ENCODE measurements around the gene MGLL. TPM values are rescaled to one million over a fixed set of nuclear protein-coding genes. Genes with fewer than 3 reads are reported as not detected.
"Not testable (repeated sequence)": the region's sequence is repeated elsewhere in the genome, so short reads cannot be mapped to it uniquely, and the experiment has no call there.

The MGLL gene
- total RNA-seq, 2 experiments from 2014 or later = 1.5 to 1.7 TPM

DNA sequence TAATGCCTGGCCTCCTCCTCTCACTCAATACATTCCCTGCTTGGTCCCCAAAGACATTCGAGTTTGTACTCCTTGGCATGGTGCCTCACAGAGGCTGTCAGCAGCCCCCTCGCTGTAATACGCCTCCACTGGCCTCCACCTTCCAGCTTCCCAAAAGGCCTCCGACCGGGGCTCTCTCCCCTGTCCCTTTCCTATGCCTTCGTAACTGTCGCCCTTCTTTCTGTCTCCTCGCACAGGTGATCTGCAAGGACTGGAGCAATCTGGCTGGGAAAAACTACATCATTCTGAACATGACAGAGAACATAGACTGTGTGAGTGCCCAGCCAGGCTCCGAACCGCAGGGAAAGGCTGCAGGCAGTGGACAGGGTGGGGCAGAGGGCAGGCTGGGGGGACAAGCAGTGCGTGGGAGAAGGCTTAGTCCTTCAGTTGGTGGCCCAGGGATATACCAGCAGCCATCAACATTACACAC, 160.3 kb downstream of the MGLL start:
- Mint-ChIP-seq H3K36me3 (ENCODE audit: low read depth) (no peaks in the 10 kb centered on the region), H3K9me3 (no peaks in the 10 kb centered on the region), H3K27ac (no peak overlapping the region), H3K27me3 (peaks cover 4% of the 10 kb centered on the region), H3K4me3 (no peak overlapping the region), H3K4me1 (no peaks in the 10 kb centered on the region)
- ChIA-PET CTCF (interaction anchor here (1.0 to 1.4 kb wide), 2 partner anchors 9 to 87 kb away, joined by 3 to 4 read pairs; no protein-coding TSS in a partner anchor), POLR2A (interaction anchor here (3.3 kb wide), 1 partner anchor 9 kb away, joined by 16 read pairs; no protein-coding TSS in a partner anchor)
- peak; percentile 3 for DNase-seq

DNA sequence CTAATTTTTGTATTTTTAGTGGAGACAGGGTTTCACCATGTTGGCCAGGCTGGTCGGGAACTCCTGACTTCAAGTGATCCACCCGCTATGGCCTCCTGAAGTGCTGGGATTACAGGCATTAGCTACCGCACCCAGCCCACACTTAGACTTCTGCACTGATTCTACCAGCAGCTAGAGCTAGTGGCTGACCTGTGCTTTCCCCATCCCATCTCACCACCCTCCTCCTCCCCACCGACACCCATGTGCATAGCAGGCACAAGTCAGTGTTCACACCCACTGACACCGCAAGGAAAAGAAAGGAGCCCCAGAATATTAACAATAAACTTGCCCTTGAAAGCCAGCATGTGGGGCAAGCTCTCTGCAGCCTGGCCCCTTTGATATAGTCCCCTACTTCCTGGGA, 160.7 kb downstream of the MGLL start:
- DNase-seq = no peak
- CTCF ChIA-PET = interaction anchor here (1.4 kb wide), 1 partner anchor 87 kb away, joined by 4 read pairs; no protein-coding TSS in a partner anchor
- Mint-ChIP-seq H3K27me3 (peaks cover 4% of the 10 kb centered on the region), H3K4me1 (no peaks in the 10 kb centered on the region), H3K36me3 (ENCODE audit: low read depth) (no peaks in the 10 kb centered on the region), H3K4me3 (no peak overlapping the region), H3K27ac (no peak overlapping the region), H3K9me3 (no peaks in the 10 kb centered on the region)
- POLR2A ChIA-PET = interaction anchor here (3.3 kb wide), 1 partner anchor 10 kb away, joined by 16 read pairs; no protein-coding TSS in a partner anchor

DNA sequence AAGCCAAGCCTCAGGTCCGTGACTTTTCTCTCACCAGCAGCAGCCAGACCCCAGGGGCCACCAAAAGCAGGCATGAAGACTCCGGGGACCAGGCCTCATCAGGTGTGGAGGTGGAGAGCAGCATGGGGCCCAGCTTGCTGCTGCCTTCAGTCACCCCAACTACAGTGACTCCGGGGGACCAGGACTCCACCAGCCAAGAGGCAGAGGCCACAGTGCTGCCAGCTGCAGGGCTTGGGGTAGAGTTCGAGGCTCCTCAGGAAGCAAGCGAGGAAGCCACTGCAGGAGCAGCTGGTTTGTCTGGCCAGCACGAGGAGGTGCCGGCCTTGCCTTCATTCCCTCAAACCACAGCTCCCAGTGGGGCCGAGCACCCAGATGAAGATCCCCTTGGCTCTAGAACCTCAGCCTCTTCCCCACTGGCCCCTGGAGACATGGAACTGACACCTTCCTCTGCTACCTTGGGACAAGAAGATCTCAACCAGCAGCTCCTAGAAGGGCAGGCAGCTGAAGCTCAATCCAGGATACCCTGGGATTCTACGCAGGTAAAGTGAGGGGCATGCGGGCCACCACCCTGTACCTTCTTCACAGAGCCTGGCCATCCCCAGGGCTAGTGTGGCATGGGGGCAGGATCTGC, 161.6 kb downstream of the MGLL start:
- no peak overlapping the region for H3K27ac Mint-ChIP-seq
- no peak for DNase-seq

DNA sequence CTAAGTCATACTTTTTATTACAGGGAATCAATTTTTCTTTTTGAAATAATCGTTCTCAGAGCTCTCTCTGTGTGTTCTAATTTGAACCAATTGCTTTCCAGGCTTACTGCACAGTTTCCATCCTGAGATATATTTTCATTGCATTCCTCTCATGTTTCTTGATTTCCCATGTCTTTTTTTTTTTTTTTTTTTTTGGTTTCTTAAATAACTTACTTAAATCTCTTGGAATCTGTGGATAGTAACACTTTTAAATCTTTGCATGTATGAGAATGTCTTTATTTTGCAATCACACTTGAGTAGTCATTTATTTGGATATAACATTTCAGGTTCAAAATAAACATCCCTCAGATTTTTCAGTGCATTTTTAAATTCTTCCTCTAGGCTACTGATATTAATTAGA, 164.1 kb downstream of the MGLL start:
- Mint-ChIP-seq H3K4me1 (no peaks in the 10 kb centered on the region), H3K9me3 (no peaks in the 10 kb centered on the region), H3K27me3 (peaks cover 5% of the 10 kb centered on the region), H3K4me3 (no peak overlapping the region), H3K36me3 (ENCODE audit: low read depth) (no peaks in the 10 kb centered on the region), H3K27ac (no peak overlapping the region)
- DNase-seq = no peak
- ChIA-PET POLR2A (interaction anchor here (0.6 to 1.3 kb wide), 2 partner anchors 14 to 25 kb away, joined by 3 read pairs; no protein-coding TSS in a partner anchor), CTCF (interaction anchor here (0.7 to 1.6 kb wide), 5 partner anchors 9 to 904 kb away, joined by 3 to 6 read pairs (median 4); no protein-coding TSS in a partner anchor)

More for the DNA sequence above, 161.6 kb downstream of the MGLL start:
- Mint-ChIP-seq H3K9me3 (no peaks in the 10 kb centered on the region), H3K27me3 (peaks cover 4% of the 10 kb centered on the region), H3K4me1 (no peaks in the 10 kb centered on the region), H3K36me3 (ENCODE audit: low read depth) (no peaks in the 10 kb centered on the region), H3K4me3 (no peak overlapping the region)
- ChIA-PET CTCF (no interaction called here), POLR2A (interaction anchor here (3.3 kb wide), 1 partner anchor 11 kb away, joined by 16 read pairs; no protein-coding TSS in a partner anchor)

DNA sequence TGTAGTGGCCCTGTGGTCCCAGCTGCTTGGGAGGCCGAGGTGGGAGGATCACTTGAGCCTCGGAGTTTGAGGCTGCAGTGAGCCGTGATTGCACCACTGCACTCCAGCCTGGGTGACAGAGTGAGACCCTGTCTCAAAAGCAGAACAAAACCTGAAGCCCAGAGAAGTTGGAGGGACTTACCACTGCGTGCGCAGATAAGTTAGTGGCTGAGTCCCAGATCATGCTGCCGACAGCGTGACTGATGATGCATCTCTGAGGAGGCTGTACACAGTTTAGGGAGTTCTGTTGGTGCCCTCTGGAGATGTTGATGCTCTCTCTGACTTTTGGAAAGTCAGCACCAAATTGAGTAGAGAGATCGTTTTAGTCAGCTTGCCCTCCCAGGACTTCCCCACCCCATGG, 165.4 kb downstream of the MGLL start:
- H3K27ac Mint-ChIP-seq = no peak overlapping the region

DNA sequence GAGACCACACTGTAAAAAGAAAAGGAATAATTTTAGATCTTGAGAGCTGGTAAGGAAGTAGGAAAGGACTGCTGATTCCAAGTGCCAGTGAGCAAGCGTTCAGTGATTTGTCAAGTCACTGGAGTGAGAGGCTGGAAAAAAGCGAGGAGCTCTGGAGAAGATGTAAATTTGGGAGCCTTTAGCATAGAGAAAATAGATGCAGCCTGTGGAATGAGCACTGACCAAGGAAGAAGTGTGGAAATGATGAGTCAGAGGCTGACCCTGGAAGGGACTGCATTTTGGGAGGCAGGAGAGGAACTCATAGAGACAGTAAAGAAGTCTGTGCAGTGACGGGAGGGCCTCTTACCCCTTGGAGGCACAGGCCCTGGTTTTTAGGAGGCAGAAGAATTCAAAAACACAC, 166.7 kb downstream of the MGLL start:
- Mint-ChIP-seq H3K4me3 (no peak overlapping the region), H3K4me1 (no peaks in the 10 kb centered on the region), H3K9me3 (no peaks in the 10 kb centered on the region), H3K27me3 (peaks cover 5% of the 10 kb centered on the region), H3K36me3 (ENCODE audit: low read depth) (no peaks in the 10 kb centered on the region), H3K27ac (no peak overlapping the region)
- CTCF ChIA-PET = interaction anchor here (1.5 kb wide), 1 partner anchor 11 kb away, joined by 3 read pairs; no protein-coding TSS in a partner anchor
- POLR2A ChIA-PET = no interaction called here
- DNase-seq = no peak

More for the DNA sequence above, 165.4 kb downstream of the MGLL start:
- Mint-ChIP-seq H3K9me3 (no peaks in the 10 kb centered on the region), H3K4me3 (no peak overlapping the region), H3K27me3 (peaks cover 5% of the 10 kb centered on the region), H3K36me3 (ENCODE audit: low read depth) (no peaks in the 10 kb centered on the region), H3K4me1 (no peaks in the 10 kb centered on the region)
- no peak for DNase-seq
- ChIA-PET POLR2A (no interaction called here), CTCF (interaction anchor here (1.3 kb wide), 1 partner anchor 9 kb away, joined by 4 read pairs; no protein-coding TSS in a partner anchor)

DNA sequence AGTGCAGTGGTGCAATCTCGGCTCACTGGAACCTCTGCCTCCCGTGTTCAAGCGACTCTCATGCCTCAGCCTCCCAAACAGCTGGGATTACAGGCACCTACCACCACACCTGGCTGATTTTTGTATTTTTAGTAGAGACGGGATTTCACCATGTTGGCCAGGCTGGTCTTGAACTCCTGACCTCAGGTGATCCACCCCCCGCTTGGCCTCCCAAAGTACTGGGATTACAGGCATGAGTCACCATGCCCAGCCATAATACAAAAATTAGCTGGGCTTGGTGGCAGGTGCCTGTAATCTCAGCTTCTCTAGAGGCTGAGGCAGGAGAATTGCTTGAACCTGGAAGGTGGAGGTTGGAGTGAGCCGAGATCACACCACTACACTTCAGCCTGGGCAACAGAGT, 167.3 kb downstream of the MGLL start:
- CTCF ChIA-PET = interaction anchor here (1.5 kb wide), 1 partner anchor 10 kb away, joined by 3 read pairs; no protein-coding TSS in a partner anchor
- DNase-seq, POLR2A ChIA-PET: not testable (repeated sequence)

DNA sequence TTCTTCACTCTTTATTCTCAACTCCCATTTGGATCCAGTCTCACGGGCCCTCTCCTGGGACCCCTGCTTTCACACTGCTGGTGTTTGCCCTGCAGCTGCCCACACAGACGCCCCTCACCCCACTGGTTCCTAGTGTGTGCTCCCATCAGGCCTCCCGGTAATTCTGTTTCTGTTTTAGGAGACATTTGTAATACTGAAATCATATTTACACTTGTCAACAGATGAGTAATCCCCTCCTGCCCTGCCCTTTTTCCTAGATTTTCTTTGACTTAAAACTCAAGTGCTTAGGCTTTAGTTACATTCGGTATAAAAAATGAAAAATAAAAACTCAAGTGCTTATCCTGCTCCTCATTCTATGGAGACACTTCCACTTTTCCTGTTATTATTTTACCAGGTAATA, 167.9 kb downstream of the MGLL start:
- ChIA-PET CTCF (no interaction called here), POLR2A (no interaction called here)
- Mint-ChIP-seq H3K27me3 (peaks cover 5% of the 10 kb centered on the region), H3K36me3 (ENCODE audit: low read depth) (no peaks in the 10 kb centered on the region), H3K27ac (no peak overlapping the region), H3K4me1 (no peaks in the 10 kb centered on the region), H3K4me3 (no peak overlapping the region), H3K9me3 (no peaks in the 10 kb centered on the region)
- no peak for DNase-seq

More for the DNA sequence above, 167.3 kb downstream of the MGLL start:
- H3K36me3 Mint-ChIP-seq (ENCODE audit: low read depth); H3K4me1 Mint-ChIP-seq; H3K27me3 Mint-ChIP-seq; H3K27ac Mint-ChIP-seq; H3K9me3 Mint-ChIP-seq; H3K4me3 Mint-ChIP-seq: not testable (repeated sequence)

DNA sequence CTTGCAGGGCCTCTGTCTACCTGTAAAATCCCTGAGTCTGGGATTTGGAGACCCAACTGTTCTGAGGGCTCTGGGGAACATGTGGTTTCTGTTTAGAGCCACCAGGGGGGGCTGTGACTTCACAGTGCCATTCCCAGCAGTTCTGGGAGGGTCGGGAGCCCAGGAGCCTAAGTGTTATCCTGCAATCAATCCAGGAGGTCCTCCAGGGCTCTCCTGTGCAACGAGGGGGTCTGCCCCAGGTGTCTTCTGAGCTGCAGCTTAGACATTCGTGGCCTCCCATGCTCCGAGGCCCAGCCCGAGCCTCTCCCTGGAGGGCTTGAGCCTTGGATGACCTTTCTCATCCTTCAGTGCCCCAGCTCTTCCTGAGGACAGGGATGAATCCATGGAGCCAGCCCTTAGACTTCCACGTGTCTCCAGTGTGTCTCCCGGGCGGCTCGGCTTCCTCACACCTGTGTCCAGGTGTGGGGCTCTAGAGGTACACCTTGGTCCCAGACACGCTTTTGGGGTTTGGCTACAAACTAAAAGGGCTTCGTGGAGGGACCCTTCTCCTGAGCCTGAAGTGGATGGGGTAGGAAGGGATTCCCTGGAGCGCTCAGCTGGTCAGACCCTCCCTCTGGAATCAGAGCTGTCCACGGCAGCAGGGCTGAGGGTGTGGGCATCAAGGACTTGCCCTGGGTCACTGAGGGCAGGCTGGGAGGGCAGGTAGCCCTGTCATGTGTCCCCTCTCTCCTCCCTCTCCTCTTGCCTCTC, 169.9 kb downstream of the MGLL start:
- Mint-ChIP-seq H3K27ac (no peak overlapping the region), H3K4me3 (no peak overlapping the region), H3K27me3 (peaks cover 3% of the 10 kb centered on the region), H3K4me1 (no peaks in the 10 kb centered on the region), H3K36me3 (ENCODE audit: low read depth) (no peaks in the 10 kb centered on the region), H3K9me3 (no peaks in the 10 kb centered on the region)
- no peak for DNase-seq
- CTCF ChIA-PET = interaction anchor here (0.8 to 3.3 kb wide), 4 partner anchors 10 to 319 kb away, joined by 3 to 19 read pairs (median 4); no protein-coding TSS in a partner anchor
- POLR2A ChIA-PET = interaction anchor here (0.8 kb wide), 1 partner anchor 20 kb away, joined by 3 read pairs; the partner anchor contains the start of gene ABTB1

DNA sequence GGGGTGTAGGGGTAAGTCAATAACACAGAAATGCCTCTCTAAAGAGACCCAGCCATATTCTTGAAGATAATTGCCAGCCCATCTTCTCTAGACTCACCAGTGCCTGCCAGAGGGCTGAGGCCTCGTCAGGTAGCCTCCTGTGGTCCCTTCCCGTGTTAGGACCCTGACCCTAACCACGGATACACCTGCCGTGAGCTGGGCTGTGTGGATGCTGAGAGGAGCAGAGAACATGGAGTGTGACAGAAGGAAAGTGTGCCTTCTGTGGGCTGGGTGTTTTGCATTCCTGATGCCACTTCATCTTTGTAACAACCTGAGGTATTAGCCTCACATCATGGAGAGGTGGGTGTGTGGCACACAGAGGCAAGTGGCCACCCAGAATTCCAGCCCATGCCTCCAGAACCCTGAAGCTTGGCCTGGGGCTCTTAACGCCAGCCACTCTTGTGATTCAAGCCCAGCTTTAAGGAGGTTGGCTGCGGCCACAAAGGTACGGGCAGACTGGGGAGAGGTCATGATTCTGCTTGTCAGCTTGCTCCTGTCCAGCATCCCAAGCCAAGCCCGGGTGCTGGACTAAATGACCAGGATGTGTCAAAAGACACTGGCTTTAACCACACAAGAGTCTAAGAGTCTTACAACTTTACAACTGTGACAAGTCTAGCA, 170.7 kb downstream of the MGLL start:
- no peak overlapping the region for H3K4me3 Mint-ChIP-seq
- no peaks in the 10 kb centered on the region for H3K4me1 Mint-ChIP-seq
- H3K36me3 Mint-ChIP-seq (ENCODE audit: low read depth) = no peaks in the 10 kb centered on the region
- H3K9me3 Mint-ChIP-seq = no peaks in the 10 kb centered on the region
- H3K27me3 Mint-ChIP-seq = peaks cover 3% of the 10 kb centered on the region
- H3K27ac Mint-ChIP-seq = no peak overlapping the region
- ChIA-PET POLR2A (no interaction called here), CTCF (interaction anchor here (0.6 to 3.3 kb wide), 2 partner anchors 43 to 394 kb away, joined by 3 to 19 read pairs; no protein-coding TSS in a partner anchor)
- DNase-seq = no peak

DNA sequence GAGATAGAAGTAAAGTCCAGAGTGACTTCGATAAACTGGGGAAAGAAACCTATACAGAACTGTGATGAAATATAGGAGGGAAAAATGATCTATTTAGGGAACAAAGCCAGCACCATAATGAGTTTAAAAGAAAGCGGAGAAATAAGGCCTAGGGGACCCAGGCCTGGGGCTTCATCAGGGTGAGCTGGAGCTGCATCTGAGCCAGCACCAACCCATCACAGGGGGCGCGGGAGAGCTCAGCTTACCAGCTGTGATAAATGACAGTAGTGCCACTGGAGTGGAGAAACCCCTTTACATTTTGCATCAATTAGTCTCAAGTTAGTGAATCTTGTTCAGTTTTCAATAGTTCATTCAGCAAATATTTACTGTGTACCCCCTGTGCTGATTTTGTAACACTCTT, 172.1 kb downstream of the MGLL start:
- Mint-ChIP-seq H3K4me3 (no peak overlapping the region), H3K27me3 (peaks cover 3% of the 10 kb centered on the region), H3K36me3 (ENCODE audit: low read depth) (no peaks in the 10 kb centered on the region), H3K4me1 (no peaks in the 10 kb centered on the region), H3K27ac (no peak overlapping the region), H3K9me3 (no peaks in the 10 kb centered on the region)
- ChIA-PET POLR2A (no interaction called here), CTCF (interaction anchor here (1.0 to 3.3 kb wide), 2 partner anchors 45 to 75 kb away, joined by 5 to 19 read pairs; no protein-coding TSS in a partner anchor)
- DNase-seq = no peak

DNA sequence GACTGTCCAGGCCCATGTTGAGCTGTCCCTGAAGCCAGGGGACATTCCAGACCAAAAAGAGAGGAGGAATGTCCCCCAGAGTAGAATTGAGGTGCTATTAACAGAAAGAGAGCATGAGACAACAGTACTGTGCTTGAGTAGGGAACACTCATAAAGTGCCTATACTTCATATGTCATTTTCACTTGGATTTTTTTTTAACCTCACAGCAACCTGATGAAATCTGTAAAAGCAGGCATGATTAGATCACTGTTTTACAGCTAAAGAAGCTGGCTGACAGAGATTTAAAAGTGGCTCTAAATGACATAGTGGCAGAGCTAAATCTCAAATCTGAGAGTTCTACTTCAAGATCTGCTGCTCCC, 174.5 kb downstream of the MGLL start:
- DNase-seq = no peak
- Mint-ChIP-seq H3K9me3 (no peaks in the 10 kb centered on the region), H3K36me3 (ENCODE audit: low read depth) (no peaks in the 10 kb centered on the region), H3K27me3 (no peaks in the 10 kb centered on the region), H3K4me3 (no peak overlapping the region), H3K4me1 (no peaks in the 10 kb centered on the region), H3K27ac (no peak overlapping the region)
- POLR2A ChIA-PET = interaction anchor here (1.1 to 1.2 kb wide), 2 partner anchors 10 to 24 kb away, joined by 3 read pairs; no protein-coding TSS in a partner anchor
- CTCF ChIA-PET = interaction anchor here (1.2 to 1.3 kb wide), 2 partner anchors 9 to 42 kb away, joined by 3 to 4 read pairs; no protein-coding TSS in a partner anchor

Data from activated CD4-positive, alpha-beta memory T cell treated with anti-CD3 and anti-CD28 coated beads, Interleukin-2, amount 10 ng/mL, durations not matched to agents 7 days and 5 days (primary cell).